Upper lobe of left lung (tissue), 6 donors: ENCODE data around the gene LRIT3. TPM values are rescaled to one million over a fixed set of nuclear protein-coding genes. Genes with fewer than 3 reads are reported as not detected.
A peak's percentile ranks its signal among the peaks of the same experiment; 100 is the strongest.

Experiments
- ATAC-seq, 2 donors: fragments of 200-7000 bp; cut with Tn5 transposase; one replicate each; pipeline ENCODE4 v1.9.1; 2022; ENCODE audit warnings: mild to moderate bottlenecking in 2 of 2, moderate library complexity in 2 of 2; ENCODE audit not compliant: low FRiP score in 2 of 2
- DNase-seq, 2 donors: peaks; one replicate each; pipeline ENCODE4 v3.0.0-alpha.2; 2019 to 2020
- H3K27ac ChIP-seq, 4 donors: fragments of 200-600 bp; sonication (generic); one replicate each; pipeline ENCODE4 v1.5.1; 2016 to 2019
- H3K27me3 ChIP-seq, 4 donors: fragments of 200-600 bp; sonication (generic); one replicate each; pipeline ENCODE4 v1.5.1; 2017 to 2019
- H3K36me3 ChIP-seq, 4 donors: fragments of 200-600 bp; sonication (generic); one replicate each; pipeline ENCODE4 v1.5.1; 2016 to 2019
- H3K4me1 ChIP-seq, 4 donors: fragments of 200-600 bp; sonication (generic); one replicate each; pipeline ENCODE4 v1.5.1; 2018 to 2019
- H3K4me3 ChIP-seq, 4 donors: fragments of 200-600 bp; sonication (generic); one replicate each; pipeline ENCODE4 v1.5.1; 2017 to 2019; ENCODE audit warnings: mild to moderate bottlenecking in 2 of 4, moderate library complexity in 1 of 4
- H3K9me3 ChIP-seq, 4 donors: fragments of 200-600 bp; sonication (generic); one replicate each; pipeline ENCODE4 v1.5.1; 2018 to 2019
- EP300 ChIP-seq, 4 donors: sonication (generic); formaldehyde crosslinking; IDR thresholded peaks; one replicate each; pipeline ENCODE4 v1.5.1; 2017; ENCODE audit warnings: antibody characterized with exemption in 4 of 4, control low read depth in 2 of 4
- POLR2A ChIP-seq, 4 donors: fragments of 450-650 bp; IDR thresholded peaks; one replicate each; pipeline ENCODE4 v1.5.1; 2016 to 2017; ENCODE audit warnings: antibody characterized with exemption in 4 of 4, mild to moderate bottlenecking in 2 of 4
- POLR2AphosphoS5 ChIP-seq, 2 donors: sonication (generic); formaldehyde crosslinking; IDR thresholded peaks; one replicate each; pipeline ENCODE4 v1.5.1; 2017; ENCODE audit warnings: antibody characterized with exemption in 2 of 2
- WGBS, 2 donors: methylation state at CpG; one replicate each; pipeline ENCODE4 v1.1.5; 2017 to 2018; 5-methylcytosine and 5-hydroxymethylcytosine counted together
- total RNA-seq, 6 donors: library from RNA; depleted of rRNA in 4 of 6; stranded (reverse); fragments of >200 nt in 4 of 6; gene quantifications; one replicate each; pipeline versions ENCODE4 v1.1.0 to v1.2.1, GENCODE V29; 2016 to 2021
- TF ChIP-seq, protein P1 (sequence below), 6 experiments: fragments of 450-650 bp in 4 of 6; fragments of 200-600 bp in 2 of 6; sonication (generic) in 2 of 6; IDR thresholded peaks; one replicate each; pipeline ENCODE4 v1.5.1; 2016 to 2019; ENCODE audit warnings: antibody characterized with exemption in 6 of 6
- donor health status: DM: no; HTN: no; CAD: no; lungs with moderate emphysema.
- donor health status: DM: no; HTN: yes; CAD: no; lungs with severe emphysema.

Gene LRIT3
- total RNA-seq, 6 donors from 2014 or later, result 0.20 to 1.0 (median 0.46) TPM; not detected in 1

GRCh38 chr4:109821185-109821584 lies 26.7 kb upstream of the LRIT3 start:
- DNase-seq, result no peak
- H3K4me3 ChIP-seq, result no peak overlapping the region
- ATAC-seq, result no peak
- no peak overlapping the region for H3K27ac ChIP-seq
- WGBS, 2 donors, result 52 to 76% methylated on average over 2 of the region's 2 CpGs
- no peaks in the 10 kb centered on the region for H3K27me3 ChIP-seq
- TF ChIP-seq POLR2A (IDR thresholded peaks at IDR 0.05) (no peak), POLR2AphosphoS5 (IDR thresholded peaks at IDR 0.05) (no peak), EP300 (IDR thresholded peaks at IDR 0.05) (no peak)
- TF ChIP-seq, protein P1, sequence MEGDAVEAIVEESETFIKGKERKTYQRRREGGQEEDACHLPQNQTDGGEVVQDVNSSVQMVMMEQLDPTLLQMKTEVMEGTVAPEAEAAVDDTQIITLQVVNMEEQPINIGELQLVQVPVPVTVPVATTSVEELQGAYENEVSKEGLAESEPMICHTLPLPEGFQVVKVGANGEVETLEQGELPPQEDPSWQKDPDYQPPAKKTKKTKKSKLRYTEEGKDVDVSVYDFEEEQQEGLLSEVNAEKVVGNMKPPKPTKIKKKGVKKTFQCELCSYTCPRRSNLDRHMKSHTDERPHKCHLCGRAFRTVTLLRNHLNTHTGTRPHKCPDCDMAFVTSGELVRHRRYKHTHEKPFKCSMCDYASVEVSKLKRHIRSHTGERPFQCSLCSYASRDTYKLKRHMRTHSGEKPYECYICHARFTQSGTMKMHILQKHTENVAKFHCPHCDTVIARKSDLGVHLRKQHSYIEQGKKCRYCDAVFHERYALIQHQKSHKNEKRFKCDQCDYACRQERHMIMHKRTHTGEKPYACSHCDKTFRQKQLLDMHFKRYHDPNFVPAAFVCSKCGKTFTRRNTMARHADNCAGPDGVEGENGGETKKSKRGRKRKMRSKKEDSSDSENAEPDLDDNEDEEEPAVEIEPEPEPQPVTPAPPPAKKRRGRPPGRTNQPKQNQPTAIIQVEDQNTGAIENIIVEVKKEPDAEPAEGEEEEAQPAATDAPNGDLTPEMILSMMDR (IDR thresholded peaks at IDR 0.05), result no peak
- H3K4me1 ChIP-seq, result peaks cover 9 to 16% (median 10%) of the 10 kb centered on the region in 4 donors
- no peaks in the 10 kb centered on the region for H3K9me3 ChIP-seq
- peaks cover 4 to 61% (median 5%) of the 10 kb centered on the region in 4 donors for H3K36me3 ChIP-seq

DNA sequence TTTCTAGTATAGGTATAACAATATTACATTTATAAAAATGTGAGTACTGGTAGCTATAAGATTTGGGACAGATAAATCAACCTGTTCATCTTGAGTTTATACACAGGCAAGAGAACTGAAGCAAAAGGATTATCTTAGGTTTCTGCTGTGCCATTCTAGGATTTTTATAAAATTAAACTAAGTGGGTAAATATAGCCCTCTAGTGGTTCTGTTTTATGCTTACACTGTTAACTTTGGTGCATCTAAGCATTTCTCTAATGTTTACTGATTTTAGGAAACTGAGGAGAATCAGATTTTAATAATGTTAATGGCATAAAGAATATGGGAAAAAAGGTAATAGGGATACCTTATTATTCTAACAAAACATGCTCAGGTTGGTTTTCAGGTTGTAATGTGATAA lies 21.2 kb upstream of the LRIT3 start:
- ATAC-seq (peak in 1 of 2 donors; percentile 64), DNase-seq (no peak)
- Histone ChIP-seq H3K9me3 (no peaks in the 10 kb centered on the region), H3K4me1 (no peaks in the 10 kb centered on the region), H3K27ac (no peak overlapping the region), H3K36me3 (peaks cover 4 to 35% (median 5%) of the 10 kb centered on the region in 4 donors), H3K27me3 (no peaks in the 10 kb centered on the region), H3K4me3 (no peak overlapping the region)
- TF ChIP-seq, protein P1 (IDR thresholded peaks at IDR 0.05), result peak in 4 of 6 experiments; percentile 10 to 41 (median 28)
- no peak for TF ChIP-seq POLR2A (IDR thresholded peaks at IDR 0.05)

DNA sequence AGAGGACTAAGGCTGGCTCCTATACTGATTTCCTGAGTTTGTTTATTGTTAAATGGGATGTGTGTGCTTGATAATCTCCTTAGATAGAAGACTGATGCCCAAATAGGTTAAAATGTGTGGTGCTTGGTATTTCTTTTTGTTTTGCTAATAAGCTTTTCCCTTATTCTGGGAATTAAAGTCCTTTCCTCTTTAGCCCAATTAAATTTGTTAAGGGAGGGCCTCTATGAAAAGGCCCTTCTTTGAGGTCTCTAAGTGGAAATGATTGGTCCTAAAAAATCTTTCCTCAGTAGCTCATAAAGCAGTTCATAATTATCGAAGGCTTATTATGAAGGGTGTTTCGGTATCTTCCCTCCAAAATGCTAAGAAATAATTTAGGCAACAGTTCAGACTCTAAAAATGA lies 20.2 kb upstream of the LRIT3 start, which contains the start of gene RRH:
Gene RRH, plus strand, starts transcription at position 301 of the 400 bp plus-strand sequence. Its CDS starts 56 bp downstream, at position 357.
- Histone ChIP-seq H3K9me3 (no peaks in the 10 kb centered on the region), H3K27me3 (no peaks in the 10 kb centered on the region), H3K4me3 (no peak within 1 kb of the TSS), H3K36me3 (peaks cover 0 to 28% (median 5%) of the 10 kb centered on the region in 4 donors), H3K27ac (no peak within 1 kb of the TSS), H3K4me1 (no peaks in the 10 kb centered on the region)
- DNase-seq (no peak), ATAC-seq (no peak)
- WGBS, 2 donors, result 98 to 99% methylated on average over 2 of the region's 2 CpGs
- no peak for TF ChIP-seq POLR2AphosphoS5 (IDR thresholded peaks at IDR 0.05)
- no peak for TF ChIP-seq EP300 (IDR thresholded peaks at IDR 0.05)
- TF ChIP-seq, protein P1 (IDR thresholded peaks at IDR 0.05), result no peak
- no peak for TF ChIP-seq POLR2A (IDR thresholded peaks at IDR 0.05)

- H3K4me1 ChIP-seq, result no peaks in the 10 kb centered on the region
- no peak overlapping the region for H3K4me3 ChIP-seq
- DNase-seq (no peak), ATAC-seq (no peak)
- no peaks in the 10 kb centered on the region for H3K27me3 ChIP-seq
- no peaks in the 10 kb centered on the region for H3K9me3 ChIP-seq
- H3K36me3 ChIP-seq, result no peaks in the 10 kb centered on the region
- no peak overlapping the region for H3K27ac ChIP-seq
- WGBS, 2 donors, result 83 to 87% methylated on average over 4 of the region's 4 CpGs
- TF ChIP-seq POLR2A (IDR thresholded peaks at IDR 0.05) (no peak), POLR2AphosphoS5 (IDR thresholded peaks at IDR 0.05) (no peak), EP300 (IDR thresholded peaks at IDR 0.05) (no peak)
- TF ChIP-seq, protein P1 (IDR thresholded peaks at IDR 0.05), result no peak
Measured at GRCh38 chr4:109833756-109834155, 14.2 kb upstream of the LRIT3 start.

- no peak for ATAC-seq
- WGBS, 2 donors, result 69 to 73% methylated on average over 3 of the region's 3 CpGs
- Histone ChIP-seq H3K27ac (no peak overlapping the region), H3K9me3 (no peaks in the 10 kb centered on the region), H3K27me3 (no peaks in the 10 kb centered on the region), H3K36me3 (no peaks in the 10 kb centered on the region), H3K4me3 (no peak overlapping the region), H3K4me1 (no peaks in the 10 kb centered on the region)
- no peak for DNase-seq
- TF ChIP-seq, protein P1 (IDR thresholded peaks at IDR 0.05), result no peak
- TF ChIP-seq POLR2A (IDR thresholded peaks at IDR 0.05) (no peak), EP300 (IDR thresholded peaks at IDR 0.05) (no peak), POLR2AphosphoS5 (IDR thresholded peaks at IDR 0.05) (no peak)
Measured at GRCh38 chr4:109836985-109837384, 10.9 kb upstream of the LRIT3 start.
